ENCODE data around the gene VPS13D.

The VPS13D gene

DNA sequence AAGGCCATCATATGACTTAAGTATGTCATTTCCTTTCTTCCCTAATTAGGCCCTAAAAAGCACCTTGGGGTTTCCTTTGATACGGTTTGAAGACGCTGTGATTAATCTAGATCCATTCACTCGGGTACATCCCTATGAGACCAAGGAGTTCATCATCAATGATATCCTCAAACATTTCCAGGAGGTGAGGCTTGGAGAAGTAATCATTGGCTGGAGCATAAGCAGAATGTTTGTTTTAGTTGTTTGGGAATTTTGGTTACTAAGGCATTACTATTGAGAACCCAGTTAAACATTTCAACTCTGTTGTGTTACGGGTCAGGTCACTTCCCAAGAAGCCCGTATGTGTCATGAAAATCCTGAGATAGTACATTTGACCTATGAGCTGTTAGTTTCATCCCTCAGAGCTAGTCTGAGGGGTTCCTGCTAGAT lies 185.2 kb downstream of the VPS13D start:
- H4K20me1 ChIP-seq (ENCODE audit: insufficient read depth, low read length) = no peaks in the 10 kb centered on the region
- peaks cover 5% of the 10 kb centered on the region; the same call in 1 of the 2 replicates for H3K9me3 ChIP-seq (ENCODE audit: low read length)
- peaks cover 3% of the 10 kb centered on the region for H3K36me3 ChIP-seq (ENCODE audit: insufficient read depth, low read length)
- TF ChIP-seq, protein P1, sequence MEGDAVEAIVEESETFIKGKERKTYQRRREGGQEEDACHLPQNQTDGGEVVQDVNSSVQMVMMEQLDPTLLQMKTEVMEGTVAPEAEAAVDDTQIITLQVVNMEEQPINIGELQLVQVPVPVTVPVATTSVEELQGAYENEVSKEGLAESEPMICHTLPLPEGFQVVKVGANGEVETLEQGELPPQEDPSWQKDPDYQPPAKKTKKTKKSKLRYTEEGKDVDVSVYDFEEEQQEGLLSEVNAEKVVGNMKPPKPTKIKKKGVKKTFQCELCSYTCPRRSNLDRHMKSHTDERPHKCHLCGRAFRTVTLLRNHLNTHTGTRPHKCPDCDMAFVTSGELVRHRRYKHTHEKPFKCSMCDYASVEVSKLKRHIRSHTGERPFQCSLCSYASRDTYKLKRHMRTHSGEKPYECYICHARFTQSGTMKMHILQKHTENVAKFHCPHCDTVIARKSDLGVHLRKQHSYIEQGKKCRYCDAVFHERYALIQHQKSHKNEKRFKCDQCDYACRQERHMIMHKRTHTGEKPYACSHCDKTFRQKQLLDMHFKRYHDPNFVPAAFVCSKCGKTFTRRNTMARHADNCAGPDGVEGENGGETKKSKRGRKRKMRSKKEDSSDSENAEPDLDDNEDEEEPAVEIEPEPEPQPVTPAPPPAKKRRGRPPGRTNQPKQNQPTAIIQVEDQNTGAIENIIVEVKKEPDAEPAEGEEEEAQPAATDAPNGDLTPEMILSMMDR (IDR thresholded peaks at IDR 0.05; ENCODE audit: low read length) = no peak
- no peak for TF ChIP-seq EZH2 (IDR thresholded peaks at IDR 0.05; ENCODE audit: borderline replicate concordance, low read length)
- no peak overlapping the region for H3K4me2 ChIP-seq (ENCODE audit: low read length)
- no peak overlapping the region for H3K9ac ChIP-seq (ENCODE audit: low read length)
- H3K27ac ChIP-seq (ENCODE audit: low read depth, low read length, poor library complexity, severe bottlenecking) = no peak overlapping the region
- no peaks in the 10 kb centered on the region for H3K27me3 ChIP-seq (ENCODE audit: insufficient read depth, low read length)
- no peaks in the 10 kb centered on the region for H3F3A ChIP-seq (ENCODE audit: insufficient read depth, low read length)
- no peaks in the 10 kb centered on the region for H3K9me2 ChIP-seq (ENCODE audit: low read depth, low read length)
- no peak overlapping the region for H3K4me3 ChIP-seq (ENCODE audit: low read depth, low read length, poor library complexity, severe bottlenecking)
- H3K79me2 ChIP-seq (ENCODE audit: insufficient read depth, low read length) = no peaks in the 10 kb centered on the region
- no peaks in the 10 kb centered on the region for H3K4me1 ChIP-seq (ENCODE audit: insufficient read depth, low read length, severe bottlenecking)
- H2AFZ ChIP-seq (ENCODE audit: low read length) = no peak overlapping the region

DNA sequence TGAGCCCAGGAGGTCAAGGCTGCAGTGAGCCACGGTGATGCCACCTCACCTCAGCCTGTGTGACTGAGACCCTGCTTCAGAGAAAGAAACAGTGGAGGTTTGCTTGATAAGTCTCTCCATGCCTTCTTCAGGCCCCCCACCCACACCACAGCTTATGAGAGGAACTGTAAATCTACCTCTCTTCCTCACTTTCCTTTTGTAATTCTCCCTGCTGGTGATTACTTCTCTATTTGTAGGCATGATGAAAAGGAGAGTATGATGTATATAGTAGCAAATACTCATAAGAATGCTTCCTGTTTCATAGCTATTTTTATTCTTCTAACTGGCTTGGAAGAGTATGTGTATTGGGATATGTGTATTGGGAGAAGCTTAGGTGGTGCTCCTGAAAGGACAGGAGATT lies 186.3 kb downstream of the VPS13D start:
- no peaks in the 10 kb centered on the region for H4K20me1 ChIP-seq (ENCODE audit: insufficient read depth, low read length)
- H3K27ac ChIP-seq (ENCODE audit: low read depth, low read length, poor library complexity, severe bottlenecking) = no peak overlapping the region
- no peak overlapping the region for H3K9ac ChIP-seq (ENCODE audit: low read length)
- no peaks in the 10 kb centered on the region for H3K4me1 ChIP-seq (ENCODE audit: insufficient read depth, low read length, severe bottlenecking)
- no peaks in the 10 kb centered on the region for H3K9me3 ChIP-seq (ENCODE audit: low read length)
- no peaks in the 10 kb centered on the region for H3K79me2 ChIP-seq (ENCODE audit: insufficient read depth, low read length)
- H3K9me2 ChIP-seq (ENCODE audit: low read depth, low read length) = no peaks in the 10 kb centered on the region
- TF ChIP-seq EZH2 (IDR thresholded peaks at IDR 0.05; ENCODE audit: borderline replicate concordance, low read length) = no peak
- TF ChIP-seq, protein P1 (IDR thresholded peaks at IDR 0.05; ENCODE audit: low read length) = no peak
- H3K36me3 ChIP-seq (ENCODE audit: insufficient read depth, low read length) = no peaks in the 10 kb centered on the region
- no peak overlapping the region for H3K4me2 ChIP-seq (ENCODE audit: low read length)
- H3K27me3 ChIP-seq (ENCODE audit: insufficient read depth, low read length) = no peaks in the 10 kb centered on the region
- H3F3A ChIP-seq (ENCODE audit: insufficient read depth, low read length) = no peaks in the 10 kb centered on the region
- no peak overlapping the region for H2AFZ ChIP-seq (ENCODE audit: low read length)
- no peak overlapping the region for H3K4me3 ChIP-seq (ENCODE audit: low read depth, low read length, poor library complexity, severe bottlenecking)

DNA sequence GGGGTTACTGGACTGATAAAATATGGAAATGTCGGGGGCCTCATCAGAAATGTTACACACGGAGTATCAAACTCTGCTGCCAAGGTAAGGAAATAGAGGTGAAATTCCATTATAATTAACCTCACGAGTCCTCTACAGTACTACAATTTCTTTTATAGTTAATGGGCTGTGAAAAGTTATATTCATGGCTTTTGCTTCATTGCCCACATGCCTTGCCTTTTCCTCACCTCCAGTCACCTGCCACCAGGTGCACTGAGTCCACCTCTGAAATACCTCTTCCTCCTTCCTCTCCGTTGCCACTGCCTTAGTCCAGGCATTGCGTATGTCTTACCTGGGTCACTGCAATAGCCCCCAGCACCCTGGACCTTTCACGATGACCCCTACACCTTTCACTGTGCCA lies 186.9 kb downstream of the VPS13D start:
- Histone ChIP-seq H3K36me3 (ENCODE audit: insufficient read depth, low read length) (no peaks in the 10 kb centered on the region), H4K20me1 (ENCODE audit: insufficient read depth, low read length) (no peaks in the 10 kb centered on the region), H3K4me1 (ENCODE audit: insufficient read depth, low read length, severe bottlenecking) (no peaks in the 10 kb centered on the region), H3K9me2 (ENCODE audit: low read depth, low read length) (no peaks in the 10 kb centered on the region), H3K79me2 (ENCODE audit: insufficient read depth, low read length) (no peaks in the 10 kb centered on the region), H2AFZ (ENCODE audit: low read length) (no peak overlapping the region), H3K9ac (ENCODE audit: low read length) (no peak overlapping the region), H3K4me3 (ENCODE audit: low read depth, low read length, poor library complexity, severe bottlenecking) (no peak overlapping the region), H3K27me3 (ENCODE audit: insufficient read depth, low read length) (no peaks in the 10 kb centered on the region), H3K27ac (ENCODE audit: low read depth, low read length, poor library complexity, severe bottlenecking) (no peak overlapping the region), H3K9me3 (ENCODE audit: low read length) (no peaks in the 10 kb centered on the region), H3F3A (ENCODE audit: insufficient read depth, low read length) (no peaks in the 10 kb centered on the region), H3K4me2 (ENCODE audit: low read length) (no peak overlapping the region)
- no peak for TF ChIP-seq EZH2 (IDR thresholded peaks at IDR 0.05; ENCODE audit: borderline replicate concordance, low read length)
- TF ChIP-seq, protein P1 (IDR thresholded peaks at IDR 0.05; ENCODE audit: low read length) = no peak
